Effector memory CD8-positive, alpha-beta T cell (primary cell): ENCODE data around the gene MRPS9.

Experiments
- ATAC-seq: fragments of 150-1000 bp; cut with Tn5 transposase; replicated peaks from 2 replicates; pipeline ENCODE4 v1.10.0; 2021; ENCODE audit warnings: mild to moderate bottlenecking, moderate library complexity
- DNase-seq, 3 experiments: peaks; one replicate each; pipeline ENCODE4 v3.0.0; 2021
- H3K27ac Mint-ChIP-seq, 2 donors: one replicate each; pipeline ENCODE4 v1.8.0; 2022; ENCODE audit warnings: mild to moderate bottlenecking in 2 of 2, mixed read lengths in 2 of 2, moderate library complexity in 2 of 2
- H3K27me3 Mint-ChIP-seq, 2 donors: one replicate each; pipeline ENCODE4 v1.8.0; 2022; ENCODE audit warnings: mixed read lengths in 2 of 2
- H3K36me3 Mint-ChIP-seq: one replicate; pipeline ENCODE4 v1.8.0; 2022; ENCODE audit warnings: mild to moderate bottlenecking, moderate library complexity, mixed read lengths; ENCODE audit not compliant: insufficient read depth
- H3K4me1 Mint-ChIP-seq, 2 donors: one replicate each; pipeline ENCODE4 v1.8.0; 2022; ENCODE audit warnings: low read depth in 2 of 2, mixed read lengths in 2 of 2
- H3K4me3 Mint-ChIP-seq, 2 donors: one replicate each; pipeline ENCODE4 v1.8.0; 2022; ENCODE audit warnings: mild to moderate bottlenecking in 2 of 2, mixed read lengths in 2 of 2, moderate library complexity in 2 of 2
- H3K9me3 Mint-ChIP-seq, 2 donors: one replicate each; pipeline ENCODE4 v1.8.0; 2022; ENCODE audit warnings: mixed read lengths in 2 of 2

The MRPS9 gene

DNA sequence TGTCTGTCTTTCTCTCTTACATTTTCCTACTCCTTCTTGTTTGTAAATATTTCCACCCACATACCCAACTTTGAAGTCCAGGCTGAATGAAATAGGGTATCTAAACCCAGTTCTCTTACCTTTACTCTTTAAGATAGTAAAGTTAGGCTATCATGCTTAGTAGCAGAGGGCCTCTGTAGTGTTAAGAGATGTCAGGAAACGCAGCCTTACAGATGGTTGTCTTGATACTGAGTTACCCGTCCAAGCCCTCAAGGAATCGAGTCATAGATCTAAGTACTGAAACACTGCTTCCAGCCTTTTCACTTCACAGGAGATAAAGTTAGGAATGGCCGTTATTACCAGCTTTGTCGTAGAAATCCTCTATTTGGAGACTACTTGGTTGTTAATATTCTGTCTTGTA is 24.3 kb downstream of the MRPS9 start:
- peak overlapping the region in 1 of 2 donors; percentile 74 for H3K27ac Mint-ChIP-seq
- peaks cover 17 to 22% of the 10 kb centered on the region in 2 donors for H3K4me1 Mint-ChIP-seq
- no peak overlapping the region for H3K4me3 Mint-ChIP-seq
- peaks cover 6% of the 10 kb centered on the region for H3K36me3 Mint-ChIP-seq
- DNase-seq (no peak), ATAC-seq (no peak)
- H3K9me3 Mint-ChIP-seq, result no peaks in the 10 kb centered on the region
- H3K27me3 Mint-ChIP-seq, result no peaks in the 10 kb centered on the region

- no peak for DNase-seq
- Mint-ChIP-seq H3K27ac (no peak overlapping the region), H3K4me1 (peaks cover 20 to 25% of the 10 kb centered on the region in 2 donors), H3K27me3 (no peaks in the 10 kb centered on the region), H3K4me3 (no peak overlapping the region), H3K9me3 (no peaks in the 10 kb centered on the region), H3K36me3 (peaks cover 10% of the 10 kb centered on the region)
- no peak for ATAC-seq
Measured at GRCh38 chr2:105068387-105068786, 30.5 kb downstream of the MRPS9 start.

DNA sequence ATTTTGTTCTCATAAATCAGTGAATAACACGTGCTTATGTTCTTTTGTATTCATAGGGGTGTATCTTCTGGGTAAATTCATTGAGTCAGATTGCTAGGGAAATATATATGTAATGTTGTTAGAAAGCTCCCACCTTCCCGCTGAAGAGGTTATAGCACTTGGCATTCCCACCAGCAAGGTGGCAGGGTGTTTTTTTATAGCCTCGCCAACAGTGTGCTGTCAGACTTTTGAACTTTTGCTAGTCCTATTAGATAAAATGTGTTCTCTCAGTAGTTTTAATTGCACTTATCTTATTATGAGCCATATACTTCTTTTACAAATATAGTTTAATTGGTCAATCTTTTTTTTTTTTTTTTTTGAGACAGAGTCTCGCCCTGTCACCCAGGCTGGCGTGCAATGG is 31.0 kb downstream of the MRPS9 start:
- ATAC-seq, result no peak
- H3K36me3 Mint-ChIP-seq, result peaks cover 10% of the 10 kb centered on the region

DNA sequence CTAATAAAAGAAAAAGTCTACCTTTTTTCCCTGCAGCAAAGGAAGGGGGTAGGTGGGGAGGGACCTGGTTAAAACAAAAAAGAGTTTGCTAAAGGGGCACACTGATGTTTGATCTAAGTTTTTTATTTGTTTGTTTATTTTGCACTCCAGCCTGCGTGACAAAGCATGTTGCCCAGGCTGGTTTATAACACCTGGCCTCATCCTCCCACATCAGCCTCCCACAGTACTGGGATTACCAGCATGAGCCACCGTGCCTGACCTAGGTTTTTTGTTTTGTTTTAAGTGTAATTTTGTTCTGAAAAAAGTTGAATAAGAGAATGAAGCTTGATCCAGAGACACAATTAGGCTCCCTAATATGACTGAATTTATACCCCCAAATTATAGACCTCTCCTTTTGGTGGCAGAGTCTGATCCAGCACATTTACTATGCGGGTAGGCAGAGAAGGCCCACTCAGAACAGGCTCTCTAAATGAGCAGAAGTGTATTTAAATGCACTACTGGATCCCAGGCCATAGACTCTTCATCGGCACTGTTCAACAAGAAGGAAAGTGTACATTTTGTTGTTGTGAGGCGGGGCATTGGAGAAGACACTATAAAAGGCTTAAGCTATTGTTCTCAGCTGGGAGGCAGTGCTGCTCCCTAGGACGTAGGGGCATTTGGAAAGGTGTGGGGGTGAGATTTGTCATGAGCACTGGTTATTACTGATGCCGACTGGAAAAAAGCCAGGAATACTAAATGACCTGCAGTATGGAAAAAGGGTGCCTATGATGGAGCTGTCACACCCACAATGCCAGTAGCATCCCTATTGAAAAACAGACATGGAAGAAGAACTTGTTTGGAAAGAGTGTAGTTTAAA is 32.4 kb downstream of the MRPS9 start:
- ATAC-seq (no peak), DNase-seq (no peak)
- peak overlapping the region; percentile 2 to 76 for H3K27ac Mint-ChIP-seq
- peaks cover 14 to 24% of the 10 kb centered on the region in 2 donors for H3K4me1 Mint-ChIP-seq
- H3K36me3 Mint-ChIP-seq, result peaks cover 10% of the 10 kb centered on the region
- no peaks in the 10 kb centered on the region for H3K9me3 Mint-ChIP-seq
- H3K4me3 Mint-ChIP-seq, result no peak overlapping the region
- no peaks in the 10 kb centered on the region for H3K27me3 Mint-ChIP-seq

More for the DNA sequence above, 31.0 kb downstream of the MRPS9 start:
- no peak for DNase-seq
- no peaks in the 10 kb centered on the region for H3K27me3 Mint-ChIP-seq
- no peak overlapping the region for H3K27ac Mint-ChIP-seq
- H3K9me3 Mint-ChIP-seq, result no peaks in the 10 kb centered on the region
- H3K4me3 Mint-ChIP-seq, result no peak overlapping the region
- peaks cover 20 to 25% of the 10 kb centered on the region in 2 donors for H3K4me1 Mint-ChIP-seq

- Mint-ChIP-seq H3K4me3 (no peak overlapping the region), H3K27ac (peak overlapping the region; percentile 35 to 45), H3K4me1 (peaks cover 11 to 24% of the 10 kb centered on the region in 2 donors), H3K27me3 (no peaks in the 10 kb centered on the region), H3K9me3 (no peaks in the 10 kb centered on the region), H3K36me3 (peaks cover 10% of the 10 kb centered on the region)
- ATAC-seq, result peak; percentile 85
- DNase-seq, result no peak
Measured at GRCh38 chr2:105071379-105071778, 33.5 kb downstream of the MRPS9 start.

DNA sequence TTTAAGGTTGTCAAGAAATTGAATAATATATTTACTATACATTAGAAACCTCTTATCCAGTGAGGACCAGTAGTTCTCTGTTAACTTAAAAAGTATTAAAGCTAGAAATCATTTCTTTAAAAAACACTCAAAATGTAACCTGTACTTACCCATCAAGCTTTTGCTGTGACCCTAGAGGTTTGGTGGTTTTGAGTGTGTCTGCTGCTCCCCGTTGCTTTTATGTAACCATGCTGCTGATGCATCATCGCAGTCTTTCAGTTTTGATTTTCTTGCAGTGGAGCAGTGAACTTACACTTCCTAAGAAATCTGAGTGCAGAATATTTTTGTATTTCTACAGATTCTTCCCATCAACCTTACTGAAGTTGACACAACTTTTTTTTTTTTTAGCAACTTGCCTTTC is 34.2 kb downstream of the MRPS9 start:
- Mint-ChIP-seq H3K36me3 (peaks cover 8% of the 10 kb centered on the region), H3K27ac (peak overlapping the region; percentile 35 to 45), H3K4me3 (no peak overlapping the region), H3K27me3 (no peaks in the 10 kb centered on the region), H3K4me1 (peaks cover 11 to 24% of the 10 kb centered on the region in 2 donors), H3K9me3 (no peaks in the 10 kb centered on the region)
- DNase-seq (peak in 2 of 3 experiments; percentile 5 to 24), ATAC-seq (peak; percentile 87)

DNA sequence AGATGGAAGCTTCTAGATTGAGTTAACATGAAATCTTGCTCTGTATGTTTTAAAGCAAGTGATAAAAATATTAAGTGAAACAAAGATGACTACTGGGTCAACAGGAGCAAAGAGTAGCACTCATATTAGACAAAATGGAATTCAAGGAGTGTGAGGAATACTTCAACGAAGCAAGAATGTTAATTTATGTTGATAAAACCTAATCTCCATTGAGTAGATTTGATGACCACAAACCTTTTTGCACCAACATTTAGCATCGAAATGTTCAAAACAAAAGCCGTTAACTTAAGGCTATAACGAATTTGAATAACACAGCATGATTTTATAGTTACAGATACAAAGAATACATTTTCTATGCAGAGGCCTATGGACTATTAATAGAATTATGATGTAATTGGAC is 35.7 kb downstream of the MRPS9 start:
- H3K36me3 Mint-ChIP-seq, result peaks cover 7% of the 10 kb centered on the region
- H3K9me3 Mint-ChIP-seq, result no peaks in the 10 kb centered on the region
- no peak for ATAC-seq
- no peaks in the 10 kb centered on the region for H3K27me3 Mint-ChIP-seq
- DNase-seq, result no peak
- no peak overlapping the region for H3K4me3 Mint-ChIP-seq
- peak overlapping the region in 1 of 2 donors; percentile 44 for H3K27ac Mint-ChIP-seq
- H3K4me1 Mint-ChIP-seq, result peaks cover 10 to 22% of the 10 kb centered on the region in 2 donors

GRCh38 chr2:105076121-105076520 is 38.3 kb downstream of the MRPS9 start:
- Mint-ChIP-seq H3K27me3 (no peaks in the 10 kb centered on the region), H3K27ac (no peak overlapping the region), H3K4me1 (peaks cover 1 to 4% of the 10 kb centered on the region in 2 donors), H3K4me3 (no peak overlapping the region), H3K9me3 (no peaks in the 10 kb centered on the region), H3K36me3 (peaks cover 5% of the 10 kb centered on the region)
- no peak for DNase-seq
- ATAC-seq, result no peak

DNA sequence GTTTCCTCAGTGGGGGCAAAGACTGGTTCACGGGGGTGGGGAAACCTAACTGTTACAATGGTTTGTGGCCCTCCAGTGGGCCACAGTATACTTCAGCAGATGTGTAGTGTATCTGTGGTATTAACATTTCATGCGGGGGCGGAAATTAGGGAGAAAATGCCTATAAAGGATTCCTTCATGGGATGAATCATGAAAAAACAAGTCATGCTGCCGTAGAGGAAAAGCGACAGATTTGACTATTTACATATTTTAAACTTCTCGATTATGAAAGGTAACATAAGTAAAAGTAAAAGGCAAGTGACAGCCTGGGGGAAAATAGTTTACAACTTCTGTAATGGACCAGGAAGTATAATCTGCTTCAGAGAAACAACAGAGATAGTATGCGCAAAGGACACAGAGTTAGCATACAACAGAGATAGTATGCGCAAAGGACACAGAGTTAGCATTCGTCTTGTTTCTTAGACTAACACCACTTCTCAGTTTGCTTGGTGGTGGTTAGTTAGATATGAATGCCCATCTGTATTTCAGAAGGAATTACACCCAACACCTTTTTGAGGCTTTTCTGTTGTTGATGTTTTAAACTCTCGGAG is 41.1 kb downstream of the MRPS9 start:
- Mint-ChIP-seq H3K36me3 (peaks cover 5% of the 10 kb centered on the region), H3K4me3 (no peak overlapping the region), H3K9me3 (no peaks in the 10 kb centered on the region), H3K27ac (no peak overlapping the region), H3K27me3 (no peaks in the 10 kb centered on the region), H3K4me1 (peaks cover under 1 to 3% of the 10 kb centered on the region in 2 donors)
- ATAC-seq (no peak), DNase-seq (no peak)

GRCh38 chr2:105080461-105080860 is 42.6 kb downstream of the MRPS9 start:
- H3K4me1 Mint-ChIP-seq, result no peaks in the 10 kb centered on the region
- no peak overlapping the region for H3K27ac Mint-ChIP-seq
- peaks cover 5% of the 10 kb centered on the region for H3K36me3 Mint-ChIP-seq
- DNase-seq (no peak), ATAC-seq (no peak)
- no peaks in the 10 kb centered on the region for H3K9me3 Mint-ChIP-seq
- H3K4me3 Mint-ChIP-seq, result no peak overlapping the region
- H3K27me3 Mint-ChIP-seq, result no peaks in the 10 kb centered on the region

- Mint-ChIP-seq H3K27ac (no peak overlapping the region), H3K9me3 (no peaks in the 10 kb centered on the region), H3K36me3 (peaks cover 5% of the 10 kb centered on the region), H3K27me3 (no peaks in the 10 kb centered on the region), H3K4me3 (no peak overlapping the region), H3K4me1 (peaks cover 0 to under 1% of the 10 kb centered on the region in 2 donors)
- DNase-seq (no peak), ATAC-seq (no peak)
Measured at GRCh38 chr2:105081006-105081601, 43.2 kb downstream of the MRPS9 start.

GRCh38 chr2:105082107-105082506 is 44.2 kb downstream of the MRPS9 start:
- ATAC-seq, result no peak
- DNase-seq, result no peak
- Mint-ChIP-seq H3K4me3 (no peak overlapping the region), H3K27me3 (no peaks in the 10 kb centered on the region), H3K27ac (no peak overlapping the region), H3K4me1 (peaks cover 4 to 7% of the 10 kb centered on the region in 2 donors), H3K9me3 (no peaks in the 10 kb centered on the region), H3K36me3 (peaks cover 5% of the 10 kb centered on the region)

GRCh38 chr2:105085525-105085924 is 47.7 kb downstream of the MRPS9 start:
- DNase-seq, result no peak
- H3K27ac Mint-ChIP-seq, result no peak overlapping the region
- no peak for ATAC-seq
- H3K27me3 Mint-ChIP-seq, result no peaks in the 10 kb centered on the region
- H3K4me1 Mint-ChIP-seq, result peaks cover 4 to 12% of the 10 kb centered on the region in 2 donors
- no peaks in the 10 kb centered on the region for H3K9me3 Mint-ChIP-seq
- H3K36me3 Mint-ChIP-seq, result peaks cover 9% of the 10 kb centered on the region
- no peak overlapping the region for H3K4me3 Mint-ChIP-seq
